VCaP (cell line): ENCODE measurements around the gene HDAC7.

Source experiments
- H3K27ac ChIP-seq: fragments of 450-650 bp; 2 replicates; pipeline ENCODE4 v1.5.1; 2017
- TF ChIP-seq, protein P1 (sequence below): fragments of 450-650 bp; conservative IDR thresholded peaks from 2 replicates; pipeline ENCODE4 v1.5.1; 2017; ENCODE audit warnings: mild to moderate bottlenecking, moderate library complexity

HDAC7 gene

DNA sequence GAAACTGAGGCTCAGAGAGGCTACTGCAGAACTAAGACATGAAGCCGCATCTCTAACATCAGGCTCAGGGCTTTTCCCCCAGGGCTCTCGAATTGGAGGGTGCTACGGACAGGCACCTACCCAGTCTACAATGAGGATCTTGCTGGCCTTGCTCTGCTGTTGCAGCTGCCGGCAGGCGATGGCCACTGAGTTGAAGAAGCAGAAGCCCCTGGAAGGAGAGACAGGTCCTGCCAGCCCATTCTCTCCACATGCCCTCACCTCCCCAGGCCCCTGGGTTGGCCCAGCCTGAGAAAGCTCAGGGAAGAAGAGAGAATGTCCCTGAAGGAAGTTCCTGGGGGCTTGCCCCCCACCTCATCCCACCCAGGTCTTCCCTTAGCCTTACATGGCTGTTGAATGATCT lies 30.6 kb downstream of the HDAC7 start:
- TF ChIP-seq, protein P1, sequence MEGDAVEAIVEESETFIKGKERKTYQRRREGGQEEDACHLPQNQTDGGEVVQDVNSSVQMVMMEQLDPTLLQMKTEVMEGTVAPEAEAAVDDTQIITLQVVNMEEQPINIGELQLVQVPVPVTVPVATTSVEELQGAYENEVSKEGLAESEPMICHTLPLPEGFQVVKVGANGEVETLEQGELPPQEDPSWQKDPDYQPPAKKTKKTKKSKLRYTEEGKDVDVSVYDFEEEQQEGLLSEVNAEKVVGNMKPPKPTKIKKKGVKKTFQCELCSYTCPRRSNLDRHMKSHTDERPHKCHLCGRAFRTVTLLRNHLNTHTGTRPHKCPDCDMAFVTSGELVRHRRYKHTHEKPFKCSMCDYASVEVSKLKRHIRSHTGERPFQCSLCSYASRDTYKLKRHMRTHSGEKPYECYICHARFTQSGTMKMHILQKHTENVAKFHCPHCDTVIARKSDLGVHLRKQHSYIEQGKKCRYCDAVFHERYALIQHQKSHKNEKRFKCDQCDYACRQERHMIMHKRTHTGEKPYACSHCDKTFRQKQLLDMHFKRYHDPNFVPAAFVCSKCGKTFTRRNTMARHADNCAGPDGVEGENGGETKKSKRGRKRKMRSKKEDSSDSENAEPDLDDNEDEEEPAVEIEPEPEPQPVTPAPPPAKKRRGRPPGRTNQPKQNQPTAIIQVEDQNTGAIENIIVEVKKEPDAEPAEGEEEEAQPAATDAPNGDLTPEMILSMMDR: no peak
- peak overlapping the region; percentile 63 for H3K27ac ChIP-seq

DNA sequence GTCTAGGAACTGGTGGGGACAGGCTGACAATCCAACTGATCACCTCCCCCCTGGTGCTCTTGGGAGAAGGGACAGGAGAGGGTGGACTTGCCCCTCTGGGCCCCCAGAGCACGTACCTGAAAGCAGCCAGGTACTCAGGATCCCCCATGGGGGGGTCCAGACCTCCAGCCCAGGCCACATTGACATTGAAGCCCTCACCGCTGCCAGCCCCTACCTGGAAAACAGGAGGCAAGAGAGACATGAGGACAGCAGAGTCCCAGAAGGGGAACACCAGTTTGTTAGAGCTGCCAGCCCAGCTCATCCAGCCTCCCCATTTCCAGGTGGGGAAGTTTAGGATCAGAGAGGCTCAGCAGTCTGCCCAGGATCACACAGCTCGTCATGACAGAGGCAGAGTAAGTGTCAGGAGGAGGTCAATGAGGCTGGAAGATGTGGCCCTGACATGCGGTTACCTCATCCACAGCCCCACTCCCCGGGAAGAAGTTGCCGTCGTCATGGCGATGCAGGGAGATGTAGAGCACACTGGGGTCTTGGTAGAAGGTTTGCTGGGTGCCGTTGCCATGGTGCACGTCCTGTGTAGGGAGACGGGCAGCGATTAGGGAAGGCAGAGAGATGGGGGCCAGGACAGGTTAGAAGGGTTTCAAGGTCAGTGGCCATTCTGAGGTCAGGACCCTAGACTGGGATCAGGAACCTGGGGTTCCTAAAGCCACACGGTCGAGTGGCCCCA lies 31.9 kb downstream of the HDAC7 start:
- peak overlapping the region; percentile 63; the same call in 1 of the 2 replicates for H3K27ac ChIP-seq
- TF ChIP-seq, protein P1: no peak

DNA sequence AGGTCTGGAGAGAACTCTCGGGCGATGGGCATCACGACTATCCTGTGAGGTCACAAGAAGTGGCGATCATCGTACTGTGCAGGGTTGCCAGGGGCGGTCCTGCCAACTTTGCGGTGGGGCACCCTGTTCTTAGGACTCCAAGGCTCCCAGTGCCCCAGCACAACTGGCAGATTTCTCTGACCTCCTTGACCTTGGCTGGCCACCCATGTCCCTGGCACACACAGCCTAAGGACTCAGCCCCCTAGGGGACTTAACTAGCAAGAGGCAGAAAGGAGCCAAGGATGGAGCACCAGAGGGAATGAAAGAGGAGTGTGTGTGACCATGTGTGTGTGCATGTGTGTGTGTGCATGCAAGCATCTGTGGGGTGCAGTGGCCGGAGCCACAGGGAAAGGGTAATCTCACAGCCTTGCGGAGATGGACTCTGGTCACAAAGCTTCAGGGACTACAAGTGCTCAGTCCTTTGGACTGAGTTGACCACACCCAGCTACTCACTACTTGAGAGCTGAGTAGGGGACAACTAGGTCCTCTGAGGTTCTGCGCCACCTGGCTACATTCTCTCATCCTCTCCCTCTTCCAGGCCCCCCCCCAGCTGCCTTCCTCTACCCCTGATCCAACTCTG lies 32.9 kb downstream of the HDAC7 start:
- H3K27ac ChIP-seq: no peak overlapping the region
- TF ChIP-seq, protein P1: no peak

DNA sequence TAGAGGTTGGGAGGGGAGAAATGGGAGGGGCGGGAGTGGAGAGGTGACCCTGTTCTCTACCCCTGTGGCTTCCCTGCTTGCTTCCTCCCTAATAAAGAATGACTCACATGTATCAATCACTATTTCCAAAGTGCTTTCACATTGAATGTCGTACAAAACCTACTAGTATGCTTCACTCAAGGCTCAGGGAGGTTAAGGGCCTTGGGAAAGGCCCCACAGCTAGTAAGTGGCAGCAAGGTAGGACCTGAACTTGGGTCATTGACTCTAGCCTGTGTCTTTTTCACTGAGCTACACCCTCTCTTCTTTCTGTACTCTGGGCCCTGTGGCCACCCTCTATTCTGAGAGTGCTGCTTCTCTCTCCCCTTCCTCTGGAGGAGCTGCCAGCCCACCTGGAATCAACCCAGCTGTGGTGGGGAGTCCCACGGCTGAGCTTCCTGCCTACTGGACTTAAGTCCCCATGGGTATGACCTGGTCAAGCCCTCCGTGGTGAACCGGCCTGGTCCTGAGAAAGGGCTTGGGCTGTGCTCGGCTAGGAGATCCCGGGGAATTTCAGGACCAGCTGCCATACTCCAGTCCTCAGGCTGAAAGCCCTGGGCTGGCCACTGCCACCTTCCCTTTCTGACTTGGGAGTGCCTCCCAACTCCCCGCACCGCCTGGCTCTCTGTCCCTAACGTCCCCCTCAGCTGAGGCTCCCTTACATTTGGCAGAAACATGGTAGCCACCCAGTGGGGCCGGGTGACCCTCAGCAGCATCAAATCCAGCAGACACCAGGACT lies 33.6 kb downstream of the HDAC7 start:
- H3K27ac ChIP-seq: no peak overlapping the region
- TF ChIP-seq, protein P1: no peak

DNA sequence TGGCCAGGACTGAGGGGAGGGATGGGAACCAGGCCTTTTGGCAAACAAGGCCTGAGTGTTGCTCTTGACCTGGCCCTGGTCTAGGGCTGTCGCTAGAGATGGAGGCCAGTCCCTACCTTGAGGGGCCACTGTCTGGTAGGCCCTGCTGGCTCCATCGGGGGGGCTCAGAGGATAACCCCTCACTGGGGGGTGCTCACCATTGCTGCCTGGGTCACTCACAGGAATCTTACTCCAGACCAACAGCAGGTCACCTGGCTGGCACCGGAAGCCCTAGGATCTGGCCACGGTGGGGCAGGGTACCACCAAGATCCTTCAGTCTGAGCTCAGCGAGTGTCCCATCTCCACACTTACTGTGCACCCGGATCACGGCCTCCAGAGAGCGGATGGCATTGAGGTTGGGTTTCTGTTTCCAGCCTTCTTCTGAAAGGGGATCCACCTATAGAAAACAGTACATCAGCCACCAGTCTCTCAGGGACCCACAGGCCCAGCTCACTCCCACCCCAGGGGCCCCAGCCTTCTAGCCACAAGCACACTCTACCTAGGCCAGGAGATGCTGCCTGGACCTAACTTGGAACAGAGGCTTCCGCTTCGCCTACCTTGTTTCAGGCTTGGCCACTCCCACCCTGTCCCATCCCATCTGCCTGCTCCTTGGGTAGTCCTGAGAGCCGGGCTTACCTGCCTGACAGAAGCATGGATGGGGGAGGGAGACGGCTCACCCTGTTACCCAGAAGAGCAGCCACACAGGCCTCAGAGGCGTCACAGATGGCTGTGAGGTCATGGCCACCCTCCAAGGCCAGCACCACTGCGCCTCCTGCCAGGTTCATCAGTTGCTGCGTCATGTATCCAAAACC lies 34.4 kb downstream of the HDAC7 start:
- H3K27ac ChIP-seq: no peak overlapping the region
- TF ChIP-seq, protein P1: no peak

DNA sequence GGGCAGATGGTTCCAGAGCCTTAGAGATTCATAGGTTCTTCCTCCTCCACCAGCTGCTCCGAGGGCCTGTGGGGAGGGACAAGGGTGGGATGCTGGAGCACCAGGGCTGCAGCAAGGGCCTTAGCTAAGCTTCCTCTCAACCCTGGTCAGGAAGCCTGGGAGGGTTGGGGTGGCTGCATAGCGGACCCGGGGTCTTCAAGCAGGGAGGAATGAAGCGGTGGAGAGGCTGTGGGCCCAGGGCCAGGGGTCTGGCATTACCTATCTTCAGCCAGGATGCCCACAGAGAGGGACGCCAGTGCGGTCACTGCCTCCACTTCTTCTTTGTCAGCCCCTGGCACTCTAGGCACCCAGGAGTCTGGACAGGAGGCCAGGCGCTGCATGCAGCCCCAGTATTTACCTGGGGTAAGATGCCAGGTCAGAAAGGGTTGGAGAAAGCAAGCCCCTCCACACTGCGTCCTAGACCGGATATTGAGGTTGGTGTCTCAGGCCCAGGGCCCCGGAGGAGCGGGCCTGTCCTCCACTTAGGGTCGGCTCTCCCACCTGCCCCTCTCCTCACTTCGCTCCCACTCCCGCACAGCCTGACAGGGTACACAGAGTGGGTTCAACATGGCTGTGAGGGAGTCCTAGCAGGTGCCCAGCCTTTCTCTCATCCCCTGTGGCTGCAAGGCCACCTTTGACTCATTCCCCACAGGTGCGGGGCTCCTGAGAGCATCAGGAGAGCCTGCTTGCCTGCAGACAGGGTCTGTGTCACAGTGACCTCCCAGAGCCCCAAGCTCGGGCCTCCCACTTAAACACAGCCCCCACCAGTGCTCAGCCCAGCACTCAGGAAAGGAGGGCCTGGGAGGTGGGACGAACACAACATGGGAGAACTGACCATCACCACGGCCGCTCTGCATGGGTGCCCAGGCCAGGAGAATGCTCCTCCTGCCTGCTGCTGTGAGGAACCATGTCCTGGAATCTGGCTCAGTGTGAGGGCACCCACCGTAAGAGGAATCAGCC lies 35.6 kb downstream of the HDAC7 start:
- TF ChIP-seq, protein P1: no peak

More for the DNA sequence above, 35.6 kb downstream of the HDAC7 start:
- no peak overlapping the region for H3K27ac ChIP-seq
